ENCODE results near the gene ZNF827. TPM values are rescaled to one million over a fixed set of nuclear protein-coding genes. Genes with fewer than 3 reads are reported as not detected.

Gene ZNF827
- total and polyA plus RNA-seq, 10 donors, result 3.3 to 31.6 (median 16.1) TPM

GRCh38 chr4:145860446-145860845 is 78.2 kb downstream of the ZNF827 start:
- TF ChIP-seq POLR2AphosphoS5 (IDR thresholded peaks at IDR 0.05) (no peak), POLR2A (IDR thresholded peaks at IDR 0.05) (no peak), CTCF (IDR thresholded peaks at IDR 0.05 in 8 of 11, conservative IDR thresholded peaks at IDR 0.05 in 3 of 11) (no peak)
- no peak overlapping the region for H3K4me3 ChIP-seq
- intact Hi-C loops (cut with DNase I; ENCODE audit: low total_unique reads), result no loop called here
- WGBS, 5 donors, result 30 to 56% (median 44%) methylated on average over 5 of the region's 5 CpGs
- H3K27me3 ChIP-seq (replicated peaks in 1 of 7), result no peaks in the 10 kb centered on the region
- H3K27ac ChIP-seq, result no peak overlapping the region
- H3K9me3 ChIP-seq, result no peaks in the 10 kb centered on the region
- no peaks in the 10 kb centered on the region for H3K4me1 ChIP-seq
- DNase-seq, result no peak
- peaks cover 0 to 28% (median 2%) of the 10 kb centered on the region in 6 donors for H3K36me3 ChIP-seq

- no peaks in the 10 kb centered on the region for H3K4me1 ChIP-seq
- DNase-seq, result no peak
- intact Hi-C loops (cut with DNase I; ENCODE audit: low total_unique reads), result no loop called here
Observed at GRCh38 chr4:145859926-145860325, 78.7 kb downstream of the ZNF827 start.

GRCh38 chr4:145859426-145859825 is 79.2 kb downstream of the ZNF827 start:
- Histone ChIP-seq H3K4me1 (no peaks in the 10 kb centered on the region), H3K27ac (no peak overlapping the region), H3K4me3 (no peak overlapping the region), H3K27me3 (replicated peaks in 1 of 7) (no peaks in the 10 kb centered on the region), H3K9me3 (no peaks in the 10 kb centered on the region), H3K36me3 (peaks cover 0 to 29% (median 2%) of the 10 kb centered on the region in 6 donors)
- TF ChIP-seq POLR2AphosphoS5 (IDR thresholded peaks at IDR 0.05) (no peak), CTCF (IDR thresholded peaks at IDR 0.05 in 8 of 11, conservative IDR thresholded peaks at IDR 0.05 in 3 of 11) (no peak), POLR2A (IDR thresholded peaks at IDR 0.05) (no peak)
- 88 to 92% (median 91%) methylated on average over 8 of the region's 8 CpGs for WGBS, 5 donors
- intact Hi-C loops (cut with DNase I; ENCODE audit: low total_unique reads), result no loop called here
- no peak for DNase-seq

More at GRCh38 chr4:145859926-145860325, 78.7 kb downstream of the ZNF827 start:
- Histone ChIP-seq H3K27ac (no peak overlapping the region), H3K36me3 (peaks cover 0 to 28% (median 2%) of the 10 kb centered on the region in 6 donors), H3K27me3 (replicated peaks in 1 of 7) (no peaks in the 10 kb centered on the region), H3K4me3 (no peak overlapping the region), H3K9me3 (no peaks in the 10 kb centered on the region)
- 79 to 84% (median 81%) methylated on average over 3 of the region's 3 CpGs for WGBS, 5 donors
- TF ChIP-seq CTCF (IDR thresholded peaks at IDR 0.05 in 8 of 11, conservative IDR thresholded peaks at IDR 0.05 in 3 of 11), result no peak
- no peak for TF ChIP-seq POLR2AphosphoS5 (IDR thresholded peaks at IDR 0.05)
- no peak for TF ChIP-seq POLR2A (IDR thresholded peaks at IDR 0.05)

GRCh38 chr4:145852256-145852839 is 86.3 kb downstream of the ZNF827 start:
- H3K27me3 ChIP-seq (replicated peaks in 1 of 7), result no peaks in the 10 kb centered on the region
- no peak overlapping the region for H3K4me3 ChIP-seq
- H3K27ac ChIP-seq, result no peak overlapping the region
- TF ChIP-seq POLR2A (IDR thresholded peaks at IDR 0.05) (no peak), POLR2AphosphoS5 (IDR thresholded peaks at IDR 0.05) (no peak), CTCF (IDR thresholded peaks at IDR 0.05 in 8 of 11, conservative IDR thresholded peaks at IDR 0.05 in 3 of 11) (no peak)
- intact Hi-C loops (cut with DNase I; ENCODE audit: low total_unique reads), result no loop called here
- H3K36me3 ChIP-seq, result peaks cover 0 to 29% (median 3%) of the 10 kb centered on the region in 6 donors
- WGBS, 5 donors, result 44 to 81% (median 51%) methylated on average over 3 of the region's 3 CpGs
- no peak for DNase-seq
- peaks cover 0 to 7% (median 0%) of the 10 kb centered on the region in 6 donors for H3K4me1 ChIP-seq
- no peaks in the 10 kb centered on the region for H3K9me3 ChIP-seq

Measured in spleen (tissue), 11 donors.